Measurements from ENCODE around the gene FOXO6. TPM values are rescaled to one million over a fixed set of nuclear protein-coding genes. Genes with fewer than 3 reads are reported as not detected.
A peak's percentile ranks its signal among the peaks of the same experiment; 100 is the strongest.

The FOXO6 gene
- total RNA-seq: 5.7 TPM

DNA sequence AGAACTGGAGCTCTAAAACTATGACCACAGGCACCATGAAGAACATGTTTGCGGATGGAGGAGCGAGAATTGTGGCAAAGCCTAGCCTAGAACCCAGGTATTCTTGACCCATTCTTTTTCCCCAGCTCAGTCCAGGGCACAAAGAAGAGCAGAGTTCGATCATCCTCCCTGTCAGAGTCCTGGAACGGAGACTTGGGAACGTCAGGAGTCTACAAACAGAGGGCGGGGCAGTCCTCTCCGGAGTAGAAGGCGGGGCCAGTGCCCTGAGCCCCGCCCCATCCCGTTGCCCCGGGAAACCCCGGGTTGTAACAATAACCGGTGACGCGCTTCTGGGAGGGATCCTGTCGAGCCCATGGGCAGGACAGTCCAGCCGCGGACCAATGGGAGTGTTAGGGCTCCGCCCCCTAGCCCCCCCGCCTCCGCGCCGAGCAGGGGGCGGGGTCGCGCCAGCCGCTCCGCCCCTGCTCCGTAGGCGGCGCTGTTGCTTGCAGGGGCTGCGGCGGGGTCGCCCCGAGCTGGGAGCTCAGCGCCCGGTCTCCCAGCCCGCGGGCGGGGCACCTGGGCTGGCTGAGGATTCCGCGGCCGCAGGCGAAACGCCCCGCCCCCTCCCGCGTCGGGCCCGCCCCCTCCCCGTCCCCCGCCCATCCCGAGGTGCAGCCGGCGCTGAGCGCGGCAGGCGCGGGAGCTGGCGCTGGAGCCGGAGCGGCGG is at the start of gene FOXO6:
Gene FOXO6, plus strand, starts transcription at position 649 of the 709 bp plus-strand sequence.
- no peaks in the 10 kb centered on the region for H3K27me3 ChIP-seq
- H3K4me3 ChIP-seq: peak within 1 kb of the TSS; percentile 73 to 87
- peak; percentile 97 to 100 for DNase-seq (ENCODE audit: low spot score in 2 of 2)
- no peaks in the 10 kb centered on the region for H3K9me3 ChIP-seq
- intact Hi-C loops (cut with DNase I): loop anchor here (1.0 to 10.0 kb wide), 8 partner anchors 21 to 1196 kb away; partner anchors contain the start of gene RLF
- peaks cover 11 to 35% of the 10 kb centered on the region in 2 donors for H3K4me1 ChIP-seq
- TF ChIP-seq, protein P1, sequence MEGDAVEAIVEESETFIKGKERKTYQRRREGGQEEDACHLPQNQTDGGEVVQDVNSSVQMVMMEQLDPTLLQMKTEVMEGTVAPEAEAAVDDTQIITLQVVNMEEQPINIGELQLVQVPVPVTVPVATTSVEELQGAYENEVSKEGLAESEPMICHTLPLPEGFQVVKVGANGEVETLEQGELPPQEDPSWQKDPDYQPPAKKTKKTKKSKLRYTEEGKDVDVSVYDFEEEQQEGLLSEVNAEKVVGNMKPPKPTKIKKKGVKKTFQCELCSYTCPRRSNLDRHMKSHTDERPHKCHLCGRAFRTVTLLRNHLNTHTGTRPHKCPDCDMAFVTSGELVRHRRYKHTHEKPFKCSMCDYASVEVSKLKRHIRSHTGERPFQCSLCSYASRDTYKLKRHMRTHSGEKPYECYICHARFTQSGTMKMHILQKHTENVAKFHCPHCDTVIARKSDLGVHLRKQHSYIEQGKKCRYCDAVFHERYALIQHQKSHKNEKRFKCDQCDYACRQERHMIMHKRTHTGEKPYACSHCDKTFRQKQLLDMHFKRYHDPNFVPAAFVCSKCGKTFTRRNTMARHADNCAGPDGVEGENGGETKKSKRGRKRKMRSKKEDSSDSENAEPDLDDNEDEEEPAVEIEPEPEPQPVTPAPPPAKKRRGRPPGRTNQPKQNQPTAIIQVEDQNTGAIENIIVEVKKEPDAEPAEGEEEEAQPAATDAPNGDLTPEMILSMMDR (IDR thresholded peaks at IDR 0.05): peak; percentile 16 to 65 (median 45)
- H3K36me3 ChIP-seq: no peaks in the 10 kb centered on the region
- peak within 1 kb of the TSS; percentile 19 to 58 for H3K27ac ChIP-seq

DNA sequence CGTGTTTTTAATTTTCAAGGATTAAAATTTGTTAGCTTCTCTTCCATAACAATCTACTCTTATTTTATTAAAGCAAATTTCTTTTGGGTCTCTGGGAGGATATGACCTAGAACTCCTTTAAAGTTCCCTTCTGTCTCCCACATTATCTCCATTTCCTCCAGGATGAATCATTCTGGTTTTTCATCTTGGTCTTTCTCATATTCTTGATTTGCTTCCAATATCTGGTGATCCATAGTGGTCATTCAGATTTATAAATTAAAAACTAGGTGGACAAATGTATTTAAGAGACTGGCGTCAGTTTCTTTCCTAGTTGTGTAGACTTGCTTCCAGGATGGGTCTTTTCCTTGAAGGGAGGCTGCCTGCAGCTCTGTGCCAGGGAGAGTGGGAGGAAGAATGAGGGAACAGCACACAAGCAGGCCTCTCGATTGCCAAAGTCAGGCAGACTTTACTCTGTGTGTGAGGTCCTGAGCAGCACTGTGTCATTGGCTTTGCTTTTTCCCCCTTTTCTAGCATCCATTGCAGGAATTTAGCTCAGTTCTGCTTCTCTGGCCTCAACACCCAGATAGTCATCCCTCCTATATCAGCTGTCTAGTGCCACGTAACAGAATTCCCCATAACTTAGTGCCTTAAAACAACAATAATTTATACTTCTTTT is 48.1 kb upstream of the FOXO6 start:
- Histone ChIP-seq H3K27me3 (no peaks in the 10 kb centered on the region), H3K9me3 (no peaks in the 10 kb centered on the region), H3K4me1 (no peaks in the 10 kb centered on the region), H3K27ac (peak overlapping the region in 1 of 2 donors; percentile 56), H3K4me3 (no peak overlapping the region), H3K36me3 (no peaks in the 10 kb centered on the region)
- intact Hi-C loops (cut with DNase I): no loop called here
- DNase-seq (ENCODE audit: low spot score in 2 of 2): no peak
- TF ChIP-seq, protein P1 (IDR thresholded peaks at IDR 0.05): no peak

DNA sequence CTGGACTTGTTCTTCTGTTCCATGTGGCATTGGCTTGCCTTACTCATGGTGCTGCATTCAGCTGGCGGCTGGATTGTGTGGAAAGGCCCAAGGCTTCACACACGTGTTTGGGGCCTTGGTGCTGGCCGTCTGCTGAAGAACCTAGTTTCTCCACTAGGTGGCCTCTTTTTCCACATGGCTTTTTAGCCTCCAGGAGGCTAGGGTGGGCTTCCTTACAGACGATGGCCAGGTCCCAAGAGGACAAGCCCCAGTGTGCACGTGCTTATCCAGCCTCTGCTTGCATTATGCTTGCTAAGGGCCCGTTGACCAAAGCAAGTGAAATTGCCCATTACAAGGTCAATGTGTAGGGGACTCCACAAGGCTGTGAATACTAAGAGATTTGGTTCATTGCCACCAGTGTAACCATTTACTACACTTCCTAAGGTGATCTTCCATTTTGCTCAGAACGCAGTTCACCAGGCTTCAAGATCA is 47.5 kb upstream of the FOXO6 start:
- intact Hi-C loops (cut with DNase I): no loop called here
- H3K27me3 ChIP-seq: no peaks in the 10 kb centered on the region
- H3K27ac ChIP-seq: peak overlapping the region in 1 of 2 donors; percentile 56
- H3K36me3 ChIP-seq: no peaks in the 10 kb centered on the region
- H3K9me3 ChIP-seq: no peaks in the 10 kb centered on the region
- H3K4me1 ChIP-seq: no peaks in the 10 kb centered on the region
- TF ChIP-seq, protein P1 (IDR thresholded peaks at IDR 0.05): peak in 2 of 3 experiments; percentile 43 to 46
- H3K4me3 ChIP-seq: no peak overlapping the region
- no peak for DNase-seq (ENCODE audit: low spot score in 2 of 2)

DNA sequence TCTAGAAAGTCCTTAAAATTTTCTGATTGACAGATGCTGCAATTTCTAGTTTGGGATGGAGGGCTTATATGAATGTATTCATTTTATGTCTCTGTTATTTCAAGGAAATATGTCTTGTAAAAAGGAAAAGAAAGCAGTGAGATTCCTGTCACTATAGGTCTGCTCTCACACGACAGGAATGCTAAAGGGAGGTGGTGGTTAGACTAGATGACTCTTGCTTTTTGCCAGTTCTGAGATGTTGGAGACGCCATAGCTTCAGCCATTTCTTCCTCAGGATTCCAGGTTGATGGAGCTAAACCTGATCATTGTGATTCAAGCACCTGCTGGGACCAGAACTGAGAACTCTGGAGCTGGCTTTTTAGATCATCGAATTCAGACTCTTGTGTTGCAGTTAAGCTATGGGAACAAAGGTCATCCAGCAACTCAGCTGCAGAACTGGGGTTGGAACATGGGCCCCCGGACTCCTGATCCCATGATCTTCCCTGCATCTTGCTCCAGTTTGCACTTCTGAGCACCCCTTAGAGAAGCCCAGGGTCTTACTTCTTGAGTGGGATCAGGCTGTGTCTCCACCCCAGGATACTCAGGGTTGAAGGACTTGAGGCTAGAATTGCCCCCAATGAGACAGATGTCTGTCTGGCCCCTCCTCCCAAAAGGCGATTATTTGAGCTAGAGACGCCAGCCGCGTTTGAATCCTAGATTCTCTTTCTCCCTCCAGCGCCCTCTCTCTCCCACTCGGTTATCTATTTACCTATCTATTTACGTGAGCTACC is 46.7 kb upstream of the FOXO6 start:
- Histone ChIP-seq H3K36me3 (no peaks in the 10 kb centered on the region), H3K27ac (no peak overlapping the region), H3K9me3 (no peaks in the 10 kb centered on the region), H3K4me3 (no peak overlapping the region), H3K4me1 (peaks cover 2 to 5% of the 10 kb centered on the region in 2 donors), H3K27me3 (no peaks in the 10 kb centered on the region)
- intact Hi-C loops (cut with DNase I): loop anchor here (5.0 kb wide), 1 partner anchor 38 kb away; no protein-coding TSS in a partner anchor
- no peak for DNase-seq (ENCODE audit: low spot score in 2 of 2)
- TF ChIP-seq, protein P1 (IDR thresholded peaks at IDR 0.05): no peak

DNA sequence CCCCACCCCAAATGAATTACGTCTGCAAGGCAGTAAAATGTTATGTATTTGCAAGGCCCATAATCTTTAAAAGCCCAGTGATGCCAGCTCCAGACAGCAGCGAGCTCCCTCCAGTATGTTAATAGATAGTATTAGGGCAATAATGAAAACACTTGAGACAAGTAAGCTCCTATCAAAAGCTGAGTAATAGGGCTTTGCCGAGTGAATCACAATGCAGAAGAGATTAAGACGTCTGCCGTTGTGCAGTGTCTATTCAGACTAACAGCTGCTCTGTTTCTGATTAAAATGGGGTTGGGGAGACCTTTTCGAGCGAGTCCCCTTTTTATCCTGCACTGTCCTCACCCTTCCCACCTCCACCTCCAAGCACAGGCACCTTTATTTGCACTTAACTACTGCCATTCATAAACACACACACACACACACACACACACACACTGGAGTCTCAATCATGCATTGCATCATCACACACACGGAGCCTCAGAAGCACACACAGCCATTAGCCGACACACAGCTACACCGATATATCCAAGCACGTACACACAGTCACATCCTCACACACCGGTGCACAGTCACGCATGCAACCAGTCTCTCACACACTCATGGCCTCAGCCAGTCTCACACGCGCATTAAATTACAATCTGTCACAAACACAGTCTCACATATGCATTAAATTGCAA is 46.0 kb upstream of the FOXO6 start:
- DNase-seq (ENCODE audit: low spot score in 2 of 2): no peak
- intact Hi-C loops (cut with DNase I): loop anchor here (5.0 kb wide), 1 partner anchor 37 kb away; no protein-coding TSS in a partner anchor
- Histone ChIP-seq H3K4me1 (peaks cover 7 to 13% of the 10 kb centered on the region in 2 donors), H3K27me3 (no peaks in the 10 kb centered on the region), H3K4me3 (no peak overlapping the region), H3K27ac (no peak overlapping the region), H3K9me3 (no peaks in the 10 kb centered on the region), H3K36me3 (no peaks in the 10 kb centered on the region)
- TF ChIP-seq, protein P1 (IDR thresholded peaks at IDR 0.05): no peak
